HuH-7.5 (cell line): ENCODE results near the gene PEPD.

Experiments used
- DNase-seq: peaks from one replicate; pipeline ENCODE4 v3.0.0; 2011; ENCODE audit warnings: low spot score

The PEPD gene

DNA sequence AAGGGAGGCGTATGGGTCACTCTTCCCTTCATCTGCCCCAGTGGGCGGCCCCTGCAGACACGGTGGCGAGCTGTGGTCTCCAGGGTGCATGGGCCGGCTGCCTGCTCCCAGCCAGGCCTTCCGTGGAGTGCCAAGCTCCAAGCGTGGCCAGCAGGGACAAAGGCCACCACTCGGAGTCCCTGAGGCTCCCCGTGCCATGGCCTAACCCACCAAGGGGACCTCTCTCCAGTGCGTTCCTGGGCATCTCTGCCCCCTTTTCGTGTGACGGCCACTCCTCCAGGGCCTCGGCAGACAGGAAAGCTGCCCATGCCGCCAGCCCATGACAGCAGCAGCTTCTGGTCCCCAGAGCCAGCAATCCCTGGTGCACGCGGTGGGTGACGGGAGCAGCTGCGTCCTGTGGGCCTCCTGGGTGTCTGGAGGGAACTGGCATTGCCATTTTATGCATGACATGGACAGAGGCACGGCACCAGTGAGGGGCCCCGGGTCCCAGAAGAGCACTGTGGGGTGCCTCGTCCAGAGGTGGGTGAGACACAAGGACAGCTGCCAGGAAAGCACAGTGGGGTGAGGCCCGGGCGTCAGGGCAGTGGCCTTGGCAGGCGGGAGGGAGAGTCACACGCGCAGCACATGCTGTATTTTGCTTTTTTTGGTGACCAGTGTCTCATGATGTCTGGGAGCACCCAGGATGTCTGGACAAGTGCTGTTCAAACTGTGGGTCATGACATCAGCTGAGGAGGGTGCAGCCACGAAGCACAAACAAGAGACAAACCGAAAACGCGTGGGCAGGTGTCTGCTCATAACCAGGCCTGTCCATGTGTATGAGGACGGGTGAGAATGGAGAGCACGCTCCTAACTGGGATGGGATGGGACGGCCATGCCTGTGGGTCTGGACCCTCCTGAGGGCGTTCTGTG, 115.8 kb downstream of the PEPD start:
- no peak for DNase-seq

DNA sequence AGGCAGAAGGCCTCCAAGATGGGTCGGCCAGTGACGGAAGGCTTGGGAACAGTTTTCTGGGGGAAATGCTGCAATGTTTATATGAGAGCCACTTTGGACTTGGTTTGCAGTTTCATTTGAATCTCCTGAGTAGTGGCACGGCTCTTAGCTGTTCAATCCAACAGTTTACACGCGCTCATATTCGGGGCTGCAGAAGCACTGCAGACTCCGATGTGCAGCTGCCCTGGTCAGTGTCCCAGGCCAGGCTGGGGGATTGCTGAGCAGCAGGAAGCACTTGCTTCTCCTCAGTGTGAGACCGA, 116.4 kb downstream of the PEPD start:
- DNase-seq: no peak

DNA sequence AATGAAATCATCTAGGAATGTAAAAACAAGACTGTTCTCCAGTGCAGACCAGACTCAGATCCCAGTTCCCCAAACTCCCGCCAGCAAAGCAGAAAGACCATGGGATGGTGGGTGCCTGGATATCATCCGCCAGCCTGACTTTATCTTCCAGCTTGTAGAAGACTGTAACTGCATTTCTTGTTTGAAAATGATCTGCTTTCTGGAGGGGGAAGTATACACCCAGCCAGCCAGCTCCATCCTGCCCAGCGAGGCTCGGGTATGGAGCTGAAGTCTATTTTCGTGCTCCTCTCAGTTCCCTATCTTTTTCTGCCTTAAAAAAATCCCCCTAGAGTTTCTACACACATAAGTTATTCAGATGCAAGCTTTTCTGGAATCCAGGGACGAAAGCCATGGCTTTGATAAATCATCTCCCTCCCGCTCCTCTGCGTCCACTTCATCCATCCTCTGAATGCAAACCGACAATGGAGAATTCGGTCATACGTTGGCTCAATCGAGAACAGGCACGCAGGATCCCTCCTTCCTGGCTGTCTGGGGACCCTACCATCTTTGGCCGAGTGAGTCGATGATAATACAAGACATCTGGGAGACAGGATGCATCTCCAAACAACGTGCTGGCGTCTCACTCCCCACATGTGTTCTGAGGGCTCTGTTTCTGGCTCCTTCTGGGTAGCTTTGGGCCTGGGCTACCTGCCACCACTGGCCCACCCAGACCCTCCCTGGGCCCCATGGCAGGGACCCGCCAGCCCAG, 116.9 kb downstream of the PEPD start:
- DNase-seq: no peak

DNA sequence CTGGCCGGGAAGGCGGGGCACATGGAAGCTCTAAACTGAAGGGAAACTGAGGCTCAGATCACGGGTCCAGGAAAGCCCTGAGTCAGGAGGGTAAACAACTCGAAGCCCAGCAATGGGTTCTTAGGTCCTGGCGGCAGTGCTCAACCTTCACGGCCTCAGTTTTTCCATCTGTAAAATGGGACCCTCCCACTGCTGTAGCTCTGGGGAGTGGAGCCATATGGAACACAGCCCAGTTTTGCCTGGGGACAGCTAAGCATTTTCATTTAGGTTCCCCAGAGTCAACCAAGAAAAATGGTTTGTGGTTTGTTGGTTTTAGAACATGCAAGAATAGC, 117.7 kb downstream of the PEPD start:
- no peak for DNase-seq

DNA sequence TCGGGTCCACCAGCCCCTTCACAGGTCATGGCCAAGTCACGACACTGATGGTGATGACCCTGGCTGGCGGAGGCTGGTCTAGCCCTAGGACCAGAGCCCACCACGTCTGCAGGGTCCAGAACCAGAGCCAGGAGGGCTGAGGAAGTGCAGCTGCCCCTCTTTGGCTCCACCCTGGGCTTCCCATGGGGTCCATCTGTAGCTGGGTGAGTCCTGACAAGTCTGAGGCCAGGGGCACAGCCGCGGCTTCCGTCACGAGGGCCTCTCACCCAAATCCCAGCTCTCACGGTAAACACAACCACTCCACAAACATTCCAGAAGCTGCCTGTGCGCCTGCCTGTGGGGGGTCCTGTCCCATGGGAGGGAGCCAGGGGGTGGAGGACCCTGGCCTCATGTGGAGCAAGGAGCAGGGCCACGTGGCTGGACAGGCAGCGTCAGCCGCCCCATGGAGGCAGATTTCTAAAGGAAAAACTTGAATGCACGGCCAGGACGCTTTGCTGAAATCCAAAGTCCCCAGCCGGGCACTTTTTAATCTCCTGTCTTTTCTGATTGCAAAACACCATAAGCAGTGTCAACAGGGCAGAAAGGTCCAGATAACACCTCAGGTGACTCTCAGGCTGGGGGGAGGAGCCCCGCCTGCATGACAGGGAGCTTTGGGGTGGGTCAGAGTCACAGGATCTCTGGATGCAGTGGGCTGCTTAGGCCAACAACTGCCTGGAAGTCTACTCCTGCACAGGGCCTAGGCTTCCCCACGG, 118.2 kb downstream of the PEPD start:
- peak; percentile 99 for DNase-seq

DNA sequence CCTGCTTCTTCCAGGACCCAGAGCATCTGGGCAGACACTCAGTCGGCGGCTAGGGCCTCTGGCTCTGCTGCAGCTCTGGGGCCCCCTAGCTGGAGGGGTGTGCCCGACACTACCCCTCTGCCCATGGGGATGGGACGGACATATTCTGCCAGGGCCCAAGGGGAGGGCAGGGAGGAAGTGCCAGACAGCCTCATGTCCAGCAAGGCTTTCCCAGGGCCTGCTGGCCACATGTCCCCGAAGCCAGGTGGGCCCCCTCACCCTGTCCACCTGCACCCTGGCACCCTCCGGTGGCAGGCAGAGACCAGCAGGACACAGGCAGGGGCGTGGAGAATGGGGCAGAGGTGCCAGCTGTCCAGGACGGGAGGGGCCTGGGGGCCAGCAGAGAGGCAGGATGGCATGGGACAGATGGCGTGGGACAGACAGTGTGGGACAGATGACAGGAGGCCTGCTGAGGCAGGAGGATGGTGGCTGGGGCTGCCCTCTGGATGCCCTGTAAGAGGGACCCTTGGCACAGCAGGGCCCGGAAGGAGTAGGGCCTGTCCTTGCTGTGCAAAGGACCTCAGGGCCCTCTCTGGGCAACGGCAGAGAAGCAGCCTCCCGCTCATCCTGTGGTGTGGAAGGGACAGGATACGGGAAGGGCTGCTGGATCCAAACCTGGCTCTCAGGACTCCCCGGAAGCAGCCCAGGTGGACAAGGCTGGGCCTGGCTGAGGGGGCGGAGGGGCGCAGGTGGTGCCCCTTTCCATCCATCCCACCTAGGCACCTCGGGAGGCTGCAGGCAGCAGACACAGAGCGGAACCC, 119.0 kb downstream of the PEPD start:
- no peak for DNase-seq

DNA sequence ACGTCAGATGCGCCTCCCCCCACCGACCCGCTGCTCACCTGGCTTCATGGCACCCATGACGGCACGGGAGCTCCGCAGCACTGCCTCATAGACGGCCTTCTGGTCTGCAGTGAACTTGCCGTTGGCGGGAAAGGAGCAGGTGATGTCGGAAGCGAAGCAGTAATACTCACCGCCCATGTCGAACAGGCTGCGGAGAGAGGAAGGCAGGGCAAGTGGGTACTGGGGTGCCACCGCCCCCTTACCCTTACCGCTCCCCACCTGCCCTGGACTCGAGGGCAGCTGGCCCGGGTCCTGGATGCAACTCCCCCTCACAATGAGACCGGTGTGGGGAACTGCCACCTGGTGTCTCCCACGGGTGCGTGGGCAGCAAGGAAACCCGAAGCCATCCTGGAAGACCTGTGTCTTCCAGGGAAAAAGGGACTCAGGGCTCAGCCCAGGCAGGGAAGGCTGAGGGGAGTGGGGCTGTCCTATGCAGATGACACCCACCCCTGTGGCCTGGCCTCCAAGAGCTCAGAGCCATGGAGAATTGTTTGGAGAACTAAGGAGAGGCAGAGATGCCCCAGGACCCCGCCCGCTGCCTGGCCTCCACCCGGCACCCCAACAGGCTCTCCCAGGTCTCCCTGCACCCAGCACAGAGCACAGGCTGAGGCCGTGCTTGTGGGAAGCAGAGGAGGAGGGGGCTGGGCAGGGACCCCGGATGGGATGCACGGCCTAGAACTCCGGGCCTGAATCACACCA, 119.7 kb downstream of the PEPD start:
- DNase-seq: no peak

DNA sequence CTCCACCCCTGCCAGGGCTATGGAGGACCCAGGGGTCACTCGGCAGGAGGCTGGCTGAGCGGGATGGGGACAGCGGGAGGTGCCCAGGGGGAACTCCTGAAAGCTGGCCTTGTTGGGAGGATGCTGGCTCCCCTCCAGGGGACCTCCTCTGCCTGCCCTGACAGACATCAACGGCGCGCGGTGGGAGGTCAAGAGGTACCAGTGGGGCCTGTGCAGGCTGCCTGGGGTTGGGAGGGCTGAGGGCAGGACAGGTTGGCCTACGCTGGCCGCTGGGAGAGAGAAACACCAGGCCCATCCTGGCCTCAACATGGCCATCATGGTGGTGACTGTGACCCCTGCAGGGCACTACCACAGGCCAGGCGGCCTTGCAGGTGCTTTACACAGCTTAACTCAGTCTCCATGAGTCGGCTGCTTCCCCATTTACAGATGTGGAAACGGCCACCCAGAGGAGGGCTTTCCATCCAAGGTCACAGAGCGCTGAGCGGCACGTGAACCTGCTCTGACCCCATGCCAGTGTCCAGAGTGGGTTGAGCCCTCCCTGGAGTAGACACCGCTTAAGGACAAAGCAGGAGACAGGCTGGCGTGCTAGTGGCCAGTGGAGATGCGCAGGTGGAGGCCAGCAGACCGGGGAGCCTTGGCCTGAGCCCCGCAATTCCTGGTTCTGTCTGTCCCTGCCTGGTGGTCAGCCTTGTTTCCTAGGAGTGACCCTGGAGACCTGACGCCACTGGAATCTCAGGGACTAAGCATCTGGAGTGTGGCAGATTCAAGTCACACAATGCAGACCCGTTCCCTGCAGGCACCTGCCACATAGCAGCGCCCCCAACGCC, 120.5 kb downstream of the PEPD start:
- no peak for DNase-seq

DNA sequence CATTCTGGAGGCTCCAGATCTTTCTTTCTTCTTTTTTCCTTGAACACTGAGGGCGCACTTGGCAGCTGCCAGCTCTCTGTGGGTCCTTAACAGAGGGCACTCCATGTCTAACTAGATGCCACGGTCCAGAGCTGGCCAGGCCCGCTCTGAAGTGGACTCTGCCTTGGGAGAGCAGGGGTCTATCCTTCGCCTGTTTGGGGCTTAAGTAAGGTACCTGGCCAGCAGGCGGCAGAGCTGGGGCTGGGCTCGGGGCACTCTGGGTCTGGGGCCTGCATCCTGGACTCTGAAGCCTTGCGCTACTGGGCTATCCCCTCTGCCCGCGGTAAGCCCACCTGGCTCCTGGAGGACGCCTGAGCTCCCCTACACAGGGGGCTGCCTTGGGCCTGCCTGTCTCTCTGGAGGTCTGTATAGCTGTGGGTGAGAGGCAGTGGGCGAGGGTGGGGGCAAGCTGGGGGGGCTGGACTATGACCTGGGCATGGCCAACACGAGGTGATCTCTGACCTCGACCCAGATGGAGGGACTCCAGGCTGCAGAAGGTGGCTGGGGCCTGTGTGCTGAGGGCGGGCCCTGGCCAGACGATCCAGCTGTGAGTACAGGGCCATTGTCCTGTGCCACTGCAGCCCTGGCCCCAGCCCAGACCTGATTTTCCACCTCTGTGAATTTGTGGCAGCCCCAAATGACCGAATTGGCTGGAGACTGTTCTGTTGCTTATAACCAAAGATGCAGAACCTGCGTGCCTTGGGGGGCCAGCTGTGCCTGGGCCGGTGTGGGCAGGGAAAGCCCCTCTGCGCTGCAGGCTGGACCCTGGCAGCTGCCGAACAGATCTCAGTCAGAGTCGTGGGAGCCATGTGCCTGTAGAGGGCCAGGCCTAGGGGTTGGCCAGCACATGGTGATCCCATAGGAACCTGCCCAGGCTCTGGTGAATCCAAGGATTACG, 121.6 kb downstream of the PEPD start:
- DNase-seq: no peak

DNA sequence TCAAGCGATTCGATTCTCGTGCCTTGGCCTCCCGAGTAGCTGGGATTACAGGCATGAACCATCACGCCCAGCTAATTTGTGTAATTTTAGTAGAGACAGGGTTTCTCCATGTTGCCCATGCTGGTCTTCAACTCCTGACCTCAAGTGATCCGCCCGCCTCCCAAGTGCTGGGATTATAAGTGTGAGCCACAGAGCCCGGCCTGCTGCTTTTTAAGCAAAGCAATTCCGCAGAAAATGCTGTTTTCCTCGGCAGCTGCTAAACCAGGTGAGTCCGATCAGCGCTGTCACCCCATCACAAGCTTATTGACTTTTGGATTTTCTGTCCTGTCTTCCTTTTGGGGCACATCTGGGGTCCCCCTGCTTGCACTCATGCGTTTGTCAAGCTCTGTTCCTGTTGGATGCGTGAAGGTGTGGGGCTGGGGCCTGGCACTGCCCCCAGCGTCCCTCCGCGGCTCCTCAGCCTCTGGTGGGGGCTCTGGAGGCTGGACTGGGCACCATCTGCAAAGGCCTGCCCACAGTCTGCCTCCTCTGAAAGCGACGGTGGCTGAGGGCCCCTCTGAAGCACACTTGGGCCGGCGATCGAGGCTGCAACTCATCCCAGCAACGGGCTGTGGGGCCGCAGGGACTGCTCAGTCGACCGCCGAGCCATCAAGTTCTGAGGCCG, 122.4 kb downstream of the PEPD start:
- no peak for DNase-seq

DNA sequence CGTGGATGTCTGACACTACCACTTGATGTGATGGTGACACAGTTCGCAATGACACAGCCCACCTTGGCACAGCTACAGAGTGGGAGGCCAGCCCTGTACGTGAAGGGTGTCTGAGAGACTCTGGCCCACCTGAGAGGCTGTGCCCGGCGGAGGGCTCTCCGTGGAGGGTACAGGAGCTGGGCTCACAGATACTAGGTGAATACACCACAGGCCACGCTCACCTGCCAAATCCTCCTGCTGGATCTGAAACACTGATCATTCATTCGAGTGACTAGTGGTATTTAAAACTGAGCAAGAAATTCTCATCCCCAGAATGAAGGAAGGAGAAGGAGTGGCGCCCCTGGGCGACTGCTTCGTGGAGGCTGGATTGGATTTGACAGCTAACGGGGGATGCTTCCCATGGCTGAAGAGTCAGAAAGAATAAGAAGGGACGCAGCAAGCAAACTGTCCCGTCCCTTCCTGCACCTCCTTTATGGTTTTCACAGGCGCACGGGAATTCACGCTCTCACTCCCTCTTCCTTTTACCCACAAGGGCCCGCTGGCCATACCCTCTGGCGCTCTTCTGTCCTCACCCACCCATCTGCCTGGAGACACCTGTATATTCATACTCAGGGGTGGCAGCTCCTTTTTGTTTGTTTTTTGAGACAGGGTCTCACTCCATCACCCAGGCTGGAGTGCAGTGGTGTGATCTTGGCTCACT, 123.1 kb downstream of the PEPD start:
- no peak for DNase-seq

DNA sequence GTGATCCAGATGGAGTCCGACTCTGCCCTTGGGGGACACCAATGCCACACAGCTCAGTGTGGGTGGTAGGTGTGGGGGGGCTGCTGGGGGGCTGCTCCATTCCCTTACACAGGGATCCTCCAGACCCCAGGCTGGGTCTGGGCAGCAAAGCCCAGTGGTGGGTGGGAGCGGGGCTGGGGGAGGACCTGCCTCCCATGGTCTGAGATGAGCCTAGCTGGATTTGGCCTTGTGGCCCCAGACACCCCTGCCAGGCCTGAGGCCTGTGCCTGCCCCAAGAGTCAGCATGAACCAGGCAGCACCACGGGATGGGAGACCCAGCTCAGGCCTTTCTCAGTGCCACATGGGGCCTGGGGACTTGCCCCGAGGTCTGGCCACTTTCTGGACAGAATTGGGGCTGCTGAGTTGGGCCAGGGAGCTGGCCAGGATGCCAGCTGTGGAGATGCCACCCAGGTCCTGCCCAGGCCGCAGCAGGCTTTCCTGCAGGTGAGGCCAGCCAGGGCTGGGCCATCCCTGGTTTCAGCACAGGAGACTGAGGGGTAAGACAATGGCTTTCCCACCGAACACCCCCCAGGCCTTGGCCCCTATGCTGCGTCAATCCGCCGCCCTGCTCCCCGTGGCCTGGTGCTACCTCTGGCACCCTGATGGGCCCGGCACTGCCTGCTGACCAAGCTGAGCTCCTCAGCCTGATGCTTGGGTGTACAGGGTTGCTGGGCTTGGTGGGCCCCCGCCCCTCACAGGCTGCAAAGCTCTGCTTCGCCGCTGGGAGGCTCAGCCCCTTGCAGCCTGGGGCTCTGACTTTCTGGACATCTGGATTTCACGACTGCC, 123.8 kb downstream of the PEPD start:
- DNase-seq: no peak

DNA sequence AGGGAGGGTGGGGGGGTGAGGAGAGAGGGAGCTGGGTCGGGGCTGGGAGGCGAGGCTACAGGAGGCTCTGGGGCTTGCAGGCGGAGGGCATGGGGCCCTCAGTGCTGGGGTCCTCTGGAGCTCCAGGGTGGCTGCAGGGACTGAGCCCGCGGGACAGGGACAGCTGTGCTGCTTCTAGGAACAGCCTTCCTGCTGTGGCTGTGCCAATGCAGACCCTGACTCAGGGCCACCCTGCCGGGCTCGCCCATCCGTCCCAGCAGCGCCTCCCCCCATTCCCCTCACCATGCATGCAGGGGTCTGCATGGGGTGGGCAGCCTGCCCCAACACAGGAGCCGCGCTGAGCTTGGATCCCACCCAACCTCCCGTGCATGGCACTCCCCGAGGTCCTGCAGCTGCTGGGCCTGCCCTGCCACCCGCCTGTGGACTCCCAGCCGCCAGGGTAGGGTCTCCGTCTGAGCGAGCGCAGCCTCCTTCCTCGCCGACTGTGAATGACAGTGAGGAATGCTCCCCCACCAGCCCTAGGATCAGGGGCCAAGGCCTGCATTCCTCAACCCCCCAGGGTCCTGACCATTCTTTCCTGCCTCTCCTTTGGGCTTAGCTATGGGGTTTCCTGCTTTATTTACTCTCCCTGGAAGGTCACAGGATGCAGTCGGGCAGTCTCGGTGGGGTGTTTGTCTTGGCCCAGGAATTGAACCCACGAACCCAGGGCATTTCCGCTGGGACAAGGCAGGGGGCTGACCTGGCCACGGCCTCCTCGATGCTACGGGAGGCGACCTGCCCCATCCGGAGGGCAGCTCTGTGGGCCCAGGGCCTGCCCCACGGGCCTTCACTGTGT, 124.7 kb downstream of the PEPD start:
- peak; percentile 94 for DNase-seq

DNA sequence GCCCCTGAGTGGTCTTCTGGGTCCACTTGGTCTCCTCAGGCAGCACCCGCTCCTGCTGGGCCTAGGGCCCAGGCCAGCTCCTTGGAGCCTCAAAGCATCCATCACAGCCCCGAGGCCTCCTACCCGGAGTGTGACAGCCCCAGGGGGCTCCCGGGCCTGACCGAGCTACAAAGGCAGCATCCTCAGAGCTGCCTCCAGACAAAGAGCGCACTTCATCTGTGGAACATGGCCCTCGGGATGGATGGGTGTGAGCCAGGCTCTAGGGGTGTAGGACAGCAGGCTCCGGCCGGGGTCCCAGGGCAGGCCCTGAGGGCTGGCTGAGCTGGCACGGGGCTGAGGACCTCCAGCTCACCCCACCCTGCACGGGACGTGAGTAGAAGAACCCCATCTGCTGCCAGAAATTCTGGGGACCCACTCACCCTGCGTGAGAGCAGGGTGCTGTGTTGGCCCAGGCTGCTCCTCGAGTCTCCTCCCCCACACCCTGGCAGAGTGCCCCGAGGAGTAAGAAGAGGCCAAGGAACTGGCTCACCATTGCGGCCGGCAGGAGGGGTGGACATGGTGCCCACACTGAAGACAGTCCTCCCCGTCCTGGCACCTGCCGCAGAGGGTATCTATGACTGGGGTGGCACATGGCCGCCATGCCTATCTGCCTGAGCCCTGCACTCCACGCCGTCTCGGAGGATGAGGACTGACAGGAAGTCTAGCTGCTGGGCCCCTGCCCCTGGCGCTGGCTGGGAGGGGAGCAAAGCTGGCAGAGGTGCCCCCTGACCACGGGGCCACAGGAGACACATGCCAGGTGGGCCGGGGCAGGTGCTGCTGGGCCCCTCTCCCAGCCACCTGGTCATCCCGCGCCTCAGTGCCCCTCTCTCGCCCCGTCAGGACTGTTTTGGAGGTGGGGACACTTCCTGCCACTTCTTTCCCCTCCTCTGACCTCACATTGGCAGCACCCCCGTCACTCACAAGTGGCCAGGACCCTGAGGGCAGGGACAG, 125.7 kb downstream of the PEPD start:
- DNase-seq: no peak
